HG03025 (cell line): ENCODE measurements around the gene R3HCC1L.
"Not testable (repeated sequence)": the region's sequence is repeated elsewhere in the genome, so short reads cannot be mapped to it uniquely, and the experiment has no call there.

Experiments
- ATAC-seq: cut with Tn5 transposase; IDR thresholded peaks from one replicate; pipeline ENCODE4 v1.9.1; 2021; ENCODE audit warnings: mild to moderate bottlenecking, moderate library complexity; ENCODE audit not compliant: unreplicated experiment, low FRiP score

R3HCC1L gene

GRCh38 chr10:98128802-98129201 is 5.7 kb upstream of the R3HCC1L start:
- no peak for ATAC-seq

- no peak for ATAC-seq
Measured at GRCh38 chr10:98131619-98132018, 2.8 kb upstream of the R3HCC1L start.

DNA sequence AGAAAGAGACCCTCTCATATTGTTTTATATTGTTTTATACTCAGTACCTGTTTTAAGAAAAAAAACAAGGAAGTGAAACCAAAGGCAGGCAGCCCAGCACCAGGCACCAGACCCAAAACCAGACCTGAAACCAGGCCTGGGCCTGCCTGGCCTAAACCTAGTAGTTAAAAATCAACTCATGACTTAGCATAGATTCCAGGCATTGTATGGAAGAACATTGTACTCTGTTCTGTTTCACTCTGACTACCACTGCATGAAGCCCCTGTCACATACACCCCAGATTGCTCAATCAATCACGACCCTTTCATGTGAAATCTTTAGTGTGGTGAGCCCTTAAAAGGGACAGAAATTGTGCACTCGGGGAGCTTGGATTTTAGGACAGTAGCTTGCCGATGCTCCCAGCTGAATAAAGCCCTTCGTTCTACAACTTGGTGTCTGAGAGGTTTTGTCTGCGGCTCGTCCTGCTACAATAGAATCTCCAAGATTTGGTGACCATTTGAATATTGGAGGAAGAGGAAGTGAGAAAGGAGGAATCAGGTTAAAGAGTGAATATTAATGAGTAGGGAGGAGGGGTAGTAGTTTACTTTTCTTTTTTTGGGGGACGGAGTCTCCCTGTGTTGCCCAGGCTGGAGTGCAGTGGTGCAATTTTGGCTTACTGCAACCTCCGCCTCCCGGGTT is 1.2 kb upstream of the R3HCC1L start:
- not testable (repeated sequence) for ATAC-seq

DNA sequence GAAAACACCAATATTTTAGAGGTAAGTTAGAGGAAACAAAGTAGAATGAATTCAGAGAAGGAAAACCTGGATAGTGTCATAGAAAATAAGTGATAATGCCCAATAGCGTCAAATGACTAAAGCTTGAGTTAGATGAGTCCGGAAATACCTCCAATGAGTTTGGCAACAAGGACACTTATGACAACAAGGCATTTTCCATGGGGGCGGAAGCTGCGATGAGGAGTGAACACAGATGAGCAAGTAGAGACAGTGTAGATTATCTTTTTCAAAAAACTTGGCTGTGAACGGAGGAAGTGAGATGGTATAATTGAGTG is 383 bp upstream of the R3HCC1L start:
- peak; percentile 1 for ATAC-seq

GRCh38 chr10:98135222-98135899 is 904 bp downstream of the R3HCC1L start:
- peak; percentile 1 for ATAC-seq

DNA sequence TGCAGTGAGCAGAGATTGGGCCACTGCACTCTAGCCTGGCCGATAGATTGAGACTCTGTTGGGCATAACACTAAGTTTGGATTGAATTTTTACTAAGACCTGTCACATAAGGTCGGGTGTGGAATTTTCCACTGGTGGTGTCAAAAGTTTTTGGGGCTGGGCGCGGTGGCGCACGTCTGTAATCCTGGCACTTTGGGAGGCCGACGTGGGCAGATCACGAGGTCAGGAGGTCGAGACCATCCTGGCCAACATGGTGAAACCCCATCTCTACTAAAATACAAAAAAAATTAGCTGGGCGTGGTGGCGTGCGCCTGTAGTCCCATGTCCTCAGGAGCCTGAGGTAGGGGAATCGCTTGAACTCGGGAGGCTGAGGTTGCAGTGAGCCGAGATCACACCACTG is 2.3 kb downstream of the R3HCC1L start:
- ATAC-seq = not testable (repeated sequence)

- no peak for ATAC-seq
Measured at GRCh38 chr10:98138031-98138430, 3.6 kb downstream of the R3HCC1L start.

DNA sequence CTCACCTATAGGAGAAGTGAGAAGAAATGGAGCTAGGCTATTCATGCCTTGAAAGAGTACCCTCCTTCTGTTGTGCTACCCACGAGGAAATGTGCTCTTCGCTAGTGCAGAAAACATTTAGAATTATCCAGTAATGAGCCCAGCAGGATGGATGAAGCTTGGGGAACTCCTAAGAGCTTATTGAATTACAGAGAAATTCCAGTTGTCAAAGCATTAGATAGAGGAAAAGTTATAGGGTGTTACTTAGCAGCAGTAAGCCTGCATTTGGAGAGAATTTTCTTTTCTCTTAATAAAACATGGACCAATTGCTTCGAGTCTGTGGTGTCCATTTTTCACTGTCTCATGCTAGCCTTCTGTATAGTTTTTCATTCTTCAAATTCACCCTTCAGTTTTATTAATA is 5.0 kb downstream of the R3HCC1L start:
- ATAC-seq = no peak

DNA sequence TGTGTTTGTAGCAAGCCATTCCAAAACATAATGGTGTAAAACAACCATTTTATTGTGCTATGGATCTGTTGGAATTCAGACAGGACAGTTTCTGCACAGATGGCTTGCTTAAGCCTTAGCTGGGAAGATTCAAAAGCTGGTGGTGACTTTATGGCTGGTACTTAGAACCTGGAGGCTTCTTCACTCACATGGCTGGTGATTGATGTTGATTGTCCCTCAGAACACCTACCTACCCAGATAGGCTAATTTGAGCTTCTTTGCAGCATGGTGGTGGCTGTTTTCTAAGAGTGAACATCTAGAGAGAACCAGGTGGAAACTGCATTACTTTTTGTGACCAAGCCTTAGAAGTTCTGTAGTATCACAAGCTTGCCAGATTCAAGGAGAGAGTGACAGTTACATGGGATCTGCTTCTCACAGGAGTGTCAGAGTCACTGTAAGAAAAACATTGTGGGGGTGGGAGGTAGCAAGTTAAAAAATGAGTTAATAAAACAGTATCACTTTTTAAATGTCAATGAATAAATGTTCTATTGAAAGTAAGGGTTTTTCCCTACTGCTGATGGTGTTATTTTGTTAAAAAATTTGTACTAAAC is 7.1 kb downstream of the R3HCC1L start:
- ATAC-seq = no peak

- ATAC-seq = no peak
Measured at GRCh38 chr10:98144985-98145384, 10.5 kb downstream of the R3HCC1L start.

DNA sequence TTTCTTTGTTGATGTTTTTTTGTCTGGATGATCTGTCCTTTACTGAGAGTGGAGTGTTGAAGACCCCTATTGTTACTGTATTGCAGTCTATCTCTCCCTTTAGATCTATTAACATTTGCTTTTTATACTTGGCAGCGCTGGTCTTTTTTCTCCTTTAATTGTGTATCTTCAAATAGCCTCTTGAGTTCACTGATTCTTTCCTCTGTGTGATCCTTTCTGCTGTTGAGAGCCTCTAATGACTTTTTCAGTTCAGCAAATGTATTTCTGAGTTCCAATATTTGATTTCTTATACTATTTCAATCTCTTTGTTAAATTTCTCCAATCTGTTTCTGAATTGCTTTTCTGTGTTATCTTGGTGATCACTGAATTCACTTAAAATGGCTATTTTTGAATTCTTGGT is 15.4 kb downstream of the R3HCC1L start:
- no peak for ATAC-seq

GRCh38 chr10:98150544-98150943 is 16.1 kb downstream of the R3HCC1L start:
- no peak for ATAC-seq

- not testable (repeated sequence) for ATAC-seq
Measured at GRCh38 chr10:98152778-98153177, 18.3 kb downstream of the R3HCC1L start.

DNA sequence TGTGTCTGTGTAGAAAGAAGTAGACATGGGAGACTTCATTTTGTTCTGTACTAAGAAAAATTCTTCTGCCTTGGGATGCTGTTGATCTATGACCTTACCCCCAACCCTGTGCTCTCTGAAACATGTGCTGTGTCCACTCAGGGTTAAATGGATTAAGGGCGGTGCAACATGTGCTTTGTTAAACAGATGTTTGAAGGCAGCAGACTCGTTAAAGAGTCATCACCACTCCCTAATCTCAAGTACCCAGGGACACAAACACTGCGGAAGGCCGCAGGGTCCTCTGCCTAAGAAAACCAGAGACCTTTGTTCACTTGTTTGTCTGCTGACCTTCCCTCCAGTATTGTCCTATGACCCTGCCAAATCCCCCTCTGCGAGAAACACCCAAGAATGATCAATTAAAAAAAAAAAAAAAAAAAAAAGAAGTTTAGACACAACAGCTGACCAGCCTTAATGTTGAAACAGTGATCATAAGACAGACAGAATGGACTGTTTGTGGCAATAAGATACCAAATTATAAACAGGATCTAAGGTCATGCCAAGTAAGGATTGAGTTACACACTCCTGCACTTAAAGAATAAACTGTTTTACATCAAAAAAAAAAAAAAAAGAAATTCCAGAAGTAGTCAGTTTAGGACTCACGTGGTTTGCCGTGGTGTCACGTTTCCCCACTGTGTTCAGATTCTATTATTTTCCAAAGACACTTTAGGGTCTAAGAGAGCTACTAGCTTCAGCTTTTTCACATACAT is 18.9 kb downstream of the R3HCC1L start:
- not testable (repeated sequence) for ATAC-seq

DNA sequence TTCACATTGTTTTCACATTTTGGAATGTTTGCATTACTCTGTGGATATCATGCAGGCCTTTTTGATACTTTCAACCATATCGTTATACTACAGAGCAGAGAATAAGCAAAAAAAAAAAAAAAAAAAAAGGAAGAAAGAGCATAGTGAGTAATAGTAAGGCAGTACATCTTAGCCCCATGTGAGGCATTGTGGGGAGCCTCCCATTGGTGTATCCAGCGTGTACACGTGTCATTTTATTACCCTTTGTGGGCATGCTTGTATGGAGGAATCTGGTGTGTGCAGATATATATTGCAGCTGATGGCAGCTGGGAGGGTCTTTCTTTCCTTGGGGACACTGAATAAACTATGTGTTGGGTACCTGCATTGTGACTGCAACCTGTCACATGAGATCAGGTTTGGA is 19.6 kb downstream of the R3HCC1L start:
- no peak for ATAC-seq

DNA sequence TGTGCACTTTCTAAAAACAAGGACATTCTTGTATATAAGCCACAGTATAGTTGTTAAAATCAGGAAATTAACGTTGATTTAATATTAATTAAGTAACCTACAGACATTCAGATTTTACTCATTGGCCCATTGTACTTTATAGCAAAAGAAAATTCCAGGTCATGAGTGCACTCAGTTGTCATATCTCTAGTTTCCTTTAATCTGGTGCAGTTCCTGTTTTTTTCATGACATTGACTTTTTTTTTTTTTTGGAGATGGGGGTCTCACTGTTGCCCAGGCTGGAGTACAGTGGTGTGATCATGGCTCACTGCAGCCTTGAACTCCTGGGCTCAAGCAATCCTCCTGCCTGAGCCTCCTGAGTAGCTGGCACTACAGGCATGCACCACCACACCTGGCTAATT is 24.1 kb downstream of the R3HCC1L start:
- no peak for ATAC-seq

DNA sequence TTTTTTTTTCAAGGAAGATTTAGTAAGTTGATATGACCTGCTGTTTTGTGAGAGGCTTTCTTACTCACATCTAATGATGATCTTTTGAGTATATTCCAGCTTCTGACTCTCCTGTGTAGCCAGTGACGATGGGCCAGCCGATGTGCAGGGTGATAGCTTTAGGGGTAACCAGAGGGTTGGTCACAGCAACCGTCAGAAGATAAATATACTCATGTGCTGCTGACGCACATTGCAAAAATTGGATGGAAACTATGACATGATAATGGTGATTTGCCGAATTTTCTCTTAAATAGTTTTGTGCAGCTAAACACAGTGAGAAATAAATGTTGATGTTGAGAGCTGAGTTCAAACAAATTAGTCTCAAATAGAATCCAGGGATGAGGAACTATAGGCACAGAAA is 29.5 kb downstream of the R3HCC1L start:
- no peak for ATAC-seq

DNA sequence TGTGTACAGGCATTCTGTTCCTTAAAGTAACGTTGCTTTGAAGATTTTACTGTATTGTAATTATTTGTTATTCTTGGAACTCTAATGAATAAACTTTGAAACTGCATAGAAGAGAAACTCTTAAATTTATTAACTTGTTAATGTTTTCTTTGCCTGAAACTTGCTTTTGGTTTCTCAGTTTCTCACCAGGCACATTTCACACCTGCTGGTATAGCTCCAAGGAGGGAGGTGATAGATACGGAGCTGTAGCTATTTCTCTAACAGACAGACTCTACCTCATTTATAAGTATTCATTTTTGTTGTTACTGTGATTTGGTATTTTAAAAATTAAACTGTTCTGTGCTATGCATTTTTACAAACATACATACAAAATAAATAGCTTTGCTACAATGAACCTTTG is 32.7 kb downstream of the R3HCC1L start:
- ATAC-seq = peak; percentile 49

- ATAC-seq = no peak
Measured at GRCh38 chr10:98168147-98168546, 33.7 kb downstream of the R3HCC1L start.

DNA sequence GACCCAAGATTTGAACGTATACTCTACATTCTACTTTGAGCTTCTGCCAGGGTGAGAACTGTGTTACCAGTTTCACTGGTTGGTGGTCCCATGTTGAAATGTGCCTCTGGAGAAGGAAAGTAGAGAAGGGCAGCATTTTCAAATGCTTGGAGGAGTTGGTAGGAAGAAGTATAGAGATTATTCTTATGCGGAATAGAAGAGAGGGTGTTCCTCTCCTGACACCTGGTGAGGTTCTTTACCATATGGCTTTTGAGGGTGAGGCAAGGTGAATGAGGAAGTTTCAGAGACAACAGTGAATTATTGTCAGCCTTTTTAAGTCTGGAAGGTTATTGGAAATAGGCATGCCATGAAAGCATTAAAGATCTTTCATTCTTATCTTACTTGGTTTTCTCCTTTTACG is 34.3 kb downstream of the R3HCC1L start:
- ATAC-seq = no peak

DNA sequence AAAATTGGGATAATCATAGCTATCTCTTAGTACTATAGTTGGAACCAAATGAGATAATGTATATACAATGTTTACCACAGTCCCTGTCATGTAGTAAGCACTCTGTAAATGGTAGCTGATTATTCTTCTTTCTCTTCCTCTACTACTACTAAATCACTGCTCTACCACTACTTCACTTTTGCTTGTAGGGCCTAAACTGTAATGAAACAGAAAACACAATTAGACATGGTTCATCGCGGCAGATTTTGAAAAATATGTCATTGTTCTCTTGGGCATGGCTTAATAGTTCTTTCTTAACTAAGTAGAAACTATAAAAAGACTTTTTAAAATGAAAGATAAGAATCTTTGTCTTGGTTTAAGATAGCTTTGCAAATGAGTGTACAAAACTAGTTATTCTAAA is 34.9 kb downstream of the R3HCC1L start:
- no peak for ATAC-seq
